Cardiac muscle cell (in vitro differentiated cells and primary cell): ENCODE data around the gene ZNF148. TPM values are rescaled to one million over a fixed set of nuclear protein-coding genes. Genes with fewer than 3 reads are reported as not detected.

Experiments
- DNase-seq, 2 donors: peaks; one replicate each; pipeline versions ENCODE4 v3.0.0 to v3.0.0-alpha.2; 2010 to 2017; ENCODE audit warnings: low read depth in 1 of 2, low spot score in 1 of 2
- H3K27ac ChIP-seq: fragments of 200-600 bp; sonication (generic); 2 replicates; pipeline ENCODE4 v1.5.1; 2016
- H3K27me3 ChIP-seq: fragments of 200-600 bp; sonication (generic); 2 replicates; pipeline ENCODE4 v1.6.0; 2016; ENCODE audit warnings: control low read depth
- H3K36me3 ChIP-seq: fragments of 200-600 bp; sonication (generic); 2 replicates; pipeline ENCODE4 v1.5.1; 2016; ENCODE audit warnings: control low read depth
- H3K4me1 ChIP-seq: fragments of 200-600 bp; sonication (generic); 2 replicates; pipeline ENCODE4 v1.8.1; 2017; ENCODE audit warnings: low read depth, mild to moderate bottlenecking, mixed run types
- H3K4me3 ChIP-seq: fragments of 200-600 bp; sonication (generic); 2 replicates; pipeline ENCODE4 v1.5.1; 2016; ENCODE audit warnings: mild to moderate bottlenecking
- H3K9me3 ChIP-seq: fragments of 200-600 bp; sonication (generic); 2 replicates; pipeline ENCODE4 v1.5.1; 2017; ENCODE audit warnings: low read depth, mild to moderate bottlenecking, control low read depth
- CTCF ChIP-seq: IDR thresholded peaks from 2 replicates; pipeline ENCODE4 v1.5.1; 2012; ENCODE audit warnings: low read depth, mild to moderate bottlenecking, low read length
- polyA plus RNA-seq: library from polyadenylated mRNA; unstranded; fragments of >200 nt; fragmentation: Nextera tagmentation; extraction: Ambion mirVana; gene quantifications from 2 replicates; pipeline ENCODE4 v1.2.1, GENCODE V29; 2016
- total RNA-seq: library from RNA; depleted of rRNA; stranded (reverse); fragments of >200 nt; gene quantifications from 2 replicates; pipeline ENCODE4 v1.2.3, GENCODE V29; 2016

Gene ZNF148
- total and polyA plus RNA-seq, 2 experiments from 2014 or later, result 26.1 to 29.4 TPM

- peak in 1 of 2 donors; percentile 33 for DNase-seq
- Histone ChIP-seq H3K36me3 (no peaks in the 10 kb centered on the region), H3K27ac (peak overlapping the region; percentile 73), H3K4me1 (peaks cover 37% of the 10 kb centered on the region), H3K4me3 (no peak overlapping the region), H3K9me3 (no peaks in the 10 kb centered on the region), H3K27me3 (no peaks in the 10 kb centered on the region)
- no peak for TF ChIP-seq CTCF
Measured at GRCh38 chr3:125187599-125187910, 187.6 kb downstream of the ZNF148 start.

GRCh38 chr3:125186800-125187598, 188.1 kb downstream of the ZNF148 start:
- no peaks in the 10 kb centered on the region for H3K9me3 ChIP-seq
- no peaks in the 10 kb centered on the region for H3K27me3 ChIP-seq
- DNase-seq, result no peak
- H3K27ac ChIP-seq, result peak overlapping the region; percentile 73
- TF ChIP-seq CTCF, result no peak
- H3K36me3 ChIP-seq, result no peaks in the 10 kb centered on the region
- H3K4me1 ChIP-seq, result peaks cover 37% of the 10 kb centered on the region
- no peak overlapping the region for H3K4me3 ChIP-seq

GRCh38 chr3:125186261-125186787, 188.8 kb downstream of the ZNF148 start:
- Histone ChIP-seq H3K27me3 (no peaks in the 10 kb centered on the region), H3K9me3 (no peaks in the 10 kb centered on the region), H3K36me3 (no peaks in the 10 kb centered on the region), H3K4me3 (no peak overlapping the region), H3K4me1 (peaks cover 37% of the 10 kb centered on the region), H3K27ac (peak overlapping the region; percentile 73)
- peak; percentile 51 to 65 for DNase-seq
- no peak for TF ChIP-seq CTCF

GRCh38 chr3:125185805-125186204, 189.3 kb downstream of the ZNF148 start:
- no peaks in the 10 kb centered on the region for H3K27me3 ChIP-seq
- no peaks in the 10 kb centered on the region for H3K36me3 ChIP-seq
- TF ChIP-seq CTCF, result no peak
- H3K4me3 ChIP-seq, result no peak overlapping the region
- H3K27ac ChIP-seq, result peak overlapping the region; percentile 73
- no peak for DNase-seq
- H3K9me3 ChIP-seq, result no peaks in the 10 kb centered on the region
- peaks cover 32% of the 10 kb centered on the region for H3K4me1 ChIP-seq

GRCh38 chr3:125179884-125180240, 195.3 kb downstream of the ZNF148 start:
- Histone ChIP-seq H3K4me3 (no peak overlapping the region), H3K27ac (no peak overlapping the region), H3K4me1 (peaks cover 14% of the 10 kb centered on the region), H3K9me3 (no peaks in the 10 kb centered on the region), H3K36me3 (no peaks in the 10 kb centered on the region), H3K27me3 (no peaks in the 10 kb centered on the region)
- DNase-seq, result no peak
- TF ChIP-seq CTCF, result no peak
